GM18505 (cell line): ENCODE data around the gene MAB21L3.

Experiments used
- ATAC-seq: cut with Tn5 transposase; IDR thresholded peaks from one replicate; pipeline ENCODE4 v1.9.1; 2021; ENCODE audit not compliant: unreplicated experiment
- POLR2A ChIP-seq: IDR thresholded peaks from 4 replicates; pipeline ENCODE4 v1.6.1; 2011; ENCODE audit warnings: borderline replicate concordance; ENCODE audit not compliant: insufficient read depth, insufficient read length; ENCODE audit errors: extremely low read depth

Gene MAB21L3

DNA sequence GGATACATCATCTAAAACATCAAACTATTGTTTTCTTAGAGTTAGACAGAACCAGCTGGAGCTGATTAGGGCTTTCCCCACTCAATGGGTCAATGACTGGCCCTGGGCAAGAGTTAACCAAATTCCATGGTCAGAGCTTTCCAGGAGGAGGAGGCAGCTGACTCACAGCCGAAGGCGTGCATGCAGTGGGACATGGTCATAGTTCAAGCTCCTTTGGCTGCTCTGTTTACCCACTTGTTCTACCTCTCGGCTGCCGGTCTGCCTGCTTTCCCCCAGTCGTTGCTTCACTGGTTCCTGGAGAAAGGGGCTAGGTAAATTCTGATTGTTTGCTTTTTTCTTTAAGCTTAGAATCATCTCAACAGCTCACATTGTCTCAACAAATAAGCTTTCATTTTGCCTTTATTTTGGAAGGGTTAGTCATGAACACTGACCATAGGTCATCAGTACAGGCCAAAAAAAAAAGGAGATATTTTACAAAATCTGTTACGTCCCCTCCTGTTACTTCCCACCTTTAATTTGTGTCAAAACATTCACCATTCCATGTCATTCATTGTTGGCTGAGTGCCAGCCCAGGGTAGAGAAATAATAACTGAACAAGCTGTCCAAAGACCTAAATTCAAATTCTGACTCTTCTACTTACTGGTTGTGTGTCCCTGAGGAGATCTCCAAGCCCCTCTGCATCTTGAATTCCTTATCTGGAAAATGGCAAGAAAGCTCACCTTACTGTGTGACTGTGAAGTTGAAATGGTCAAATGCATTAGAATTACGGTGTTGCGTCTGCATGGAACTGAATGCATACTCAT is 12.0 kb downstream of the MAB21L3 start:
- TF ChIP-seq POLR2A = no peak
- no peak for ATAC-seq

DNA sequence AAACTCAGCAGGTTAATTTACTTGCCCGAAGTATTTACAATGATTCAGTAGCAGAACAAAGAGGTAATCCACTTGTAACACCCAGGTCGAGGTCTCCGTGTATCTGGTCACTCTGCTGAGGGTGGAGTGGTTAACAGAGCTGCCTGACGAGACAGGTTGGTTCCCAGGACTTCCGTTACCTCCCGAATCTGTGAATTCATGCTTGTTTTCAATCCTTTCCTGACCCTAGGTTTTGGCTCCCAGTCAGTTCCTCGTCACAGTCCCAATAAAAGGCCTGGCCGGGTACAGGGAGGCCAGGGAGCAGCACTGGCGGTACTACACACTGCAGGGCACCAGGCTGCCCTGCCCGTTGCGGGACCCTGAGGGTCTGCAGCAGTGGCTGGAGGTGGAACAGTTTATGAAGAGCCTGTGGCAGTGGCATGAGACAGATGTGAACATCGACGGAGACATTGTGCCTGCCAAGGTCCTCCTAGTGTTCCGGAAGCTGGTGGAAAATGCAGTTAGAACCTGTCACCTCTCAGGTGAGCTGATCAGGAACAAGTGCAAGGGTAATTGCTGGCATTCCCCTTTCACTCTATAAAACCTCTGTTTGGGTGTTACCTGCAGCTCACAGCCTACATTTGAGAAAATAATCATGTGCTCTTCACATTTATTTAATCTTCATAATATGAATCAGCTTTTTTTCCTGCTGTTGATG is 12.8 kb downstream of the MAB21L3 start:
- no peak for TF ChIP-seq POLR2A
- no peak for ATAC-seq

DNA sequence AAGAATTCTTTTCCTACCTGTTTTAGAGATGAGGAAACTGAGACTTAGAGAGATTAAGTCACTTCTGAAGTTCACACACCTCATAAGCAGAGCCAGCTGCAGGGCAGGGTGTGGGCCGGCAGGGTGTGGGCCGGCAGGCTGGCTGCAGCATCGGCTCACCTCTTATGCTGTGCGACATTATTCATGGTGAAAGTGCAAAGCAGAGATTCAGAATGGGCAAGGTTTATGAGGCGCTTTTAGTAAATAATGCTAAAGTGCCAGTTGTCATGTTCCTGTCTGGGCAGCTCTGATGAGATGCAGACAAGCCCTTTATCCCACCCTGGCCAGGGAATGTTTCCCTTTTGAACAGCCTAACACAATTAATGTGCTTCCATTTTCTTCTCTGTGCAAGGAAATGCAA is 14.6 kb downstream of the MAB21L3 start:
- no peak for TF ChIP-seq POLR2A
- ATAC-seq = no peak

DNA sequence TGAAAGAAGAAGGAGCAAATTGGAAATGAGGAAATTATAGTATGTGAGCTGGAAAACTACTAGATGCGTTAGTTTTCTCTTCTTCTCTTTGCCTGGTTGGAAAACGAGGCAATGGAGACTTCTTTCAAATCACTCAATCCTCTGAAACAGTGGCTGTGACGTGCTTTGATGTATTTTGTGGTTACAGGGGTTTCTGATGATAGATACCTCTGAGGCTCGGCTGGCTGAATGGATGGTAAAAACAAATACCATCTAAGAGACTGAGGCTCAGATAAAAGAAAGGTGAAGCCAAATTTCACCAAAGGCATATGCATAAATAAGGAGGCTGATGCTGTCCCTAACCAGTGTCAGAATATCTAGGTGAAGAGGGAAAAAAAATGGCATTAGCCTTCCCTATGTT is 15.1 kb downstream of the MAB21L3 start:
- no peak for TF ChIP-seq POLR2A
- no peak for ATAC-seq

DNA sequence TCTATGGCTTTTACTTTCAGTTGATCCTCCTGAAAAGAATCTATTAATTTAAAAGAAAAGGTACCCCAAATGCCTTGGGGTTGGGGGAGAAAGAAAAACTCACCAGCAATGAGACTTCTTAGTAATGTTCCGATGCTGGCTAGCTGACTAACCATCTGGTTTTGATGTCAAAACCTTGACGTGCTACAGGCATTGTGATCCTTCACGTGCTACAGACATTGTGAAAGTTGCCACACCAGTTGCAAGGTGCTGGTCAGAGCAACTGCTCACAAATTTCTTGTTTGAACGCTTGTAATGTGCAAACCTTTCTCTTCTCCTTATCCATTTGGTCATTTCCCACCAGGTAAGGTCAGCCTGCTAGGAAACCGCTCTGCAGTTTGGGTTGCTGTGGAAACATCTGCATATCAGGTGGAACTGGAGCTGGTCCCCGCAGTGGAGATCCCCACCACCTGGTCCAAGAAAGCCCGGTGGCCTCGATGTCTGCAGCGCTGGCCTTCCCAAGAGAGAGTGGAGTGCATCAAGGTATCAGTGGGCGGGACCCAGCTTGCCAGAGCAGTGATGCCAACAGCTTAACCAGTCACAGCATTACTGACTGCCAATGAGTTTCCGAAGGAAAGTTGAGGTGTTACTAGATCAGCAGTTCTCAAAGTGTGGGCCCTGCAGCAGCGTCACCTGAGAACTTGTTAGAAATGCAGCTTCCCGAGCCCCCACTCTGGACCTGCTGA is 16.1 kb downstream of the MAB21L3 start:
- TF ChIP-seq POLR2A = no peak
- no peak for ATAC-seq

DNA sequence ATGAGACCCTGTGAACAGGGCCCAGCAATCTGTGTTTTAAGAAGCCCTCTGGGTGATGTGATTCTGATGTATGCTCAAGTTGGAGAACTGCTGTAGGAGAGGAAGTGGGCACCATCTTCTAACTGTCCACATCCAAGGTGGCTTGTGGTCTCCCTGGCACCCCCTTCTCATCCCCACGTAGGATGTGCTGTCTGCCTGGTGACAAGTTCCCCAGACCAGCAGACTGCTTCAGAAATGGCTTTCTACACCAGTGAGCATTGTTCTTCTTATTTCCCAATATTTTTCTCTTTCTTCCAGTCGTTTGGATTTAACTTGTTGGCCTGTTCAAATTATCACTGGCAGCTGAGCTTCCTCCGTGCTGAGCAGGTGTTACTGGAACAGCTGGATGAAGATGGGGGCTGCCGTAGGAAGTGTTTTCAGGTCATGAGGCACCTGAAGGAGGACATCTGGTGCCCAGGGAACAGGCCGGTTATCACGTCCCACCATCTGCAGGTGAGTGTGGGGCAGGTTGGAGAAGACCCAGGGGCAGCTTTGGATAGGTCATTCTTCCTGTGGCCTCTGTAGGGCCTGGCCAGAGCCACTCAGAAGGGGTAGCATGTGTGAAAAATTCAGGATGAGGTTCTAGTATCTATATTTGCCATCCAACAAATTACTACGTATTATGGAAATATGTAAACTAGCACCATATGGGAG is 16.8 kb downstream of the MAB21L3 start:
- no peak for TF ChIP-seq POLR2A
- ATAC-seq = no peak

DNA sequence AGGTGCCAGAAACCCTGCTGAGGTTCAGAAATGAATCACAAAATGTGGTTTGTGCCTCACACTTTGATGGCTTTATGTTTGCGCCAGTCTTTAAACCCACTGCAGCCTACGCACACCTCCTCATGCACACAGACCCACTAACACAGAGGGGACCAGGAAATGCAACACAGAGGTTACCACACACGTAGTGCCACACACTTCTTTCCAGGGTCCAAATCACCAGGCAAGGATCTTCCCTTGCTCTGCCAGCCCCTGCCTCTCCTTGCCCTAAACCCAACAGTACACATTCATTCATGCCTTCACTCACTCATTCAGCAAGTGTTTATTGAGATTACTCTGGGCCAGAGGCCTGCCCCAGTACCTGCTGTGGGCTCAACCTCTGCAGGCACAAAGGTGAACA is 17.5 kb downstream of the MAB21L3 start:
- TF ChIP-seq POLR2A = no peak
- no peak for ATAC-seq

DNA sequence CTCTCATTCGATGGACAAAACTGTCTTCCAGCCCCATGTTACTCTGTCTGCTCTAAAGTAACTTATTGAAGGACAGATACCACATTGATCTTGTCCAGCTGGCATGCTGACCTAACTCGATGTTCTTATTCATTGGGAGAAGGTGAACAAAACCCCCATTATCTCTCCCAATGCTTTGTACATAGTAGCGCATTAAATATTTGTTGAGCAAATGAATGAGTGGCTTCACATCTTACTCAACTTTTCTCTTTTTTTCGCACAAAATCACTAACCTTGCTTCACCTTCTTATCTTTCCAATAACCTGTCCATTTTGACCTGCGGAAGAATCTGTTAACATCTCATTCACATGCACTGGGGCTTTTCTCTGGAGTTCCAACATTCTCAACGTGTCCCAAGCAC is 18.3 kb downstream of the MAB21L3 start:
- ATAC-seq = no peak
- no peak for TF ChIP-seq POLR2A

DNA sequence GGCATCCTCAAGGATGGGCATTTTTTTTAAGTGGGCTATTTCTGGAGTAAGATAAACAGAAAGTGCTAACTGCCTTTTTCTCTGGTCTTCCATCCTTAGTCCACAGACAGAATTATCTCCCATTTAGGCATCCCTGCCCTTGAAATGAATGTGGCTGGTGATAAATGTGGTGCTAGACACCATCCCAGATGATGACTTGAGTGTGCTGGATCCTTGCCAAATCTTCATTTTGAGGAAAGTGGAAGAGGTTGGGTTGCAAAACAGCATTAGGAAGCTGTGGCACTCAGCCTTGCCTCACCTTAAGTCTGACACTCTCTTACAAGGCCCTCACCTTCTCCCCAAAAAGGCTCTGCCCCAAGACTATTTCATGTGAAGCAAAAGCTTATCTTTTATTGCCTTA is 19.2 kb downstream of the MAB21L3 start:
- no peak for ATAC-seq

DNA sequence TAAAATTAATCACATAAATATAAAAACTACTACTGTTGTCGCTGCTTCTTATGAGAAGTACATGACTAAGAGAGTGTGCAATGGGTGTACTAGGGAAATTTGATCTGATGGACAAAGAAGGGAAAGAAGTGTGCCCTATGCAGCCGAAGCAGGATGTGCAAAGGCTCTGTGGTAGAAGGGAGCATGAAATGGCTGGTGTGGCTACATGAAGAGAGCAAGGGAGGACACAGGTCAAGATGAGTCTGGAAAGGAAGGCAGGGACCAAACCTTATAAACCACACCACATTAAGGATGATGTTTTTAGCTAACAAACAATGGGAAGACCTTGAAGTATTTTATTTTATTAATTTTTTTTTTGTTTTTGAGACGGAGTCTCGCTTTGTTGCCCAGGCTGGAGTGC is 20.0 kb downstream of the MAB21L3 start:
- no peak for TF ChIP-seq POLR2A
- ATAC-seq = no peak

More for the DNA sequence above, 19.2 kb downstream of the MAB21L3 start:
- no peak for TF ChIP-seq POLR2A

DNA sequence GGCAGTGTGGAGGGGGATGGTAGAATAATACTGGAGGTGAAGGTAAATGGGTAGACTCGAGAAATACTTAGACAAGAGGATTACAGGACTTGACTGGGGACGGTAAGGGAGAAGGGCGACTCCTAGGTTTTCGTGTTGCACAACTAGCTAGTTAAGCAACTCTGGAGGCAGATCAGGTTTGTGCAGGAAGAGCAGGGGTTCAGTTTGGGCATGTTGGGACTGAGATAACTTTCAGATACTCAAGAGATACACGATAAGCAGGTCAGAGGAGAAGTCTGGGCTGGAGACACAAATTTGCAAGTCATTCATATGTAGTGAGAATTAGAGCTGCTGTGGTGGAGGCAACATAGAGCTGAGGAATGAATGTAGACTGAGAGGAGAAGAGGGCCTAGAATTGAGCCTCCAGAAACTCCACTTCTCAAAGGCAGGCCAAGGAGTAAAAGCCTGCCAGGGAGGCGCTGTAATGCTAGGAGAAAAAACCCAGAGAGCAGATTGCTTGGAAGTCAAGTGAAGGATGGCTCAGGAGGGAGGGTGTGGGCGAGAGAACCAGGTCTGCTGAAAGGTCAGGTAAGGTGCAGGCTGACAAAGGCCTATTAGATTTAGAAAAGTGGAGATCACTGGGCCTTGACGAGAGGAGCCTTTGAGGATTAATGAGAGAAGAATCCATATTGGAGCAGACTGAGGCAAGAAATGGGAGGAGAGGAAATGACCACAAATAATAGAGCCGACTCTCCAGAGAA is 20.8 kb downstream of the MAB21L3 start:
- no peak for ATAC-seq

DNA sequence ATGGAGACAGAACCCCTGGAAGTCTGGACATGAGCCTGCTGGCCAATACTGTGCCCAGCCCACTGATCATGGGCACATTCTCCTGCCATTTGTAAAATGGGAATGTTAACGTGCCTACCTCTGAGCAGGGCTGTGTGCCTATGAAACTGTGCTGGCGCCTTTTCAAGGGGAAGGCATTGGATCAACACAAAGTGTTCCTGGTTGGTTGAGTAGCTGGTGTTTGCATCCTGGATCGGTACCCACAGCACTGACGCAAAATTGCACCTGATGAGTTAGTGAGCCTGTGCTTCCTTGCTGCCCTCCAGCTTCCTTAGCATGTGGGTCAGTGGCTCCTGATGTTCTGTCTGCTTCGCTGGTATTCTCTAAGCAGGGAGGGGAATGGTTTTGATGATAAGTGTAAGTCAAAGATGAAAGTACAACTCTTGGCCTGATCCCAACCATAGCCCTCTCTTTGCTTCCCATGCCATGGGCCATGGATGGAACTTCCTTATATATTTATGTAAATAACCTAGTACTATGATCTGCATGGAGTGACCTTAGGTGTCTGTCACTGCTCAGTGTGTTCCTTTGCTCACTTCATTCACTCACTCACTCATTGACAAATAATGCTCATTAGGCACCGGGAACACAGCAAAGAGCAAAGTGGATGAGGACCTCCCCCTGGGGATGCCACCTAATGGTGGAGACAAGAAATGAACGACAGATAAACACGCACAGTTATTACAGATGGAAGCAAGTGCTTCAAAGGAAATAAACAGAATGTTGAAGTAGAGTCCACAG is 22.7 kb downstream of the MAB21L3 start:
- no peak for ATAC-seq
- TF ChIP-seq POLR2A = no peak

More for the DNA sequence above, 20.8 kb downstream of the MAB21L3 start:
- TF ChIP-seq POLR2A = no peak
